Ammon's horn (tissue), 1 donor: ENCODE measurements around the gene SCGB3A1.

ENCODE experiments used
- DNase-seq: peaks from one replicate; pipeline ENCODE4 v3.0.0-alpha.2; 2016; ENCODE audit warnings: low spot score

Gene SCGB3A1

GRCh38 chr5:180604271-180604670 is 13.0 kb upstream of the SCGB3A1 start:
- DNase-seq, result no peak

GRCh38 chr5:180603076-180603594 is 11.8 kb upstream of the SCGB3A1 start:
- no peak for DNase-seq

GRCh38 chr5:180602481-180603075 is 11.3 kb upstream of the SCGB3A1 start:
- no peak for DNase-seq

- DNase-seq, result no peak
Measured at GRCh38 chr5:180601591-180602480, 10.5 kb upstream of the SCGB3A1 start.

GRCh38 chr5:180600554-180601041 is 9.3 kb upstream of the SCGB3A1 start:
- DNase-seq, result no peak

GRCh38 chr5:180599981-180600553 is 8.8 kb upstream of the SCGB3A1 start:
- DNase-seq, result no peak

- no peak for DNase-seq
Measured at GRCh38 chr5:180599590-180599914, 8.3 kb upstream of the SCGB3A1 start.

- DNase-seq, result no peak
Measured at GRCh38 chr5:180598797-180599589, 7.7 kb upstream of the SCGB3A1 start.

GRCh38 chr5:180598316-180598701 is 7.0 kb upstream of the SCGB3A1 start:
- DNase-seq, result no peak

- DNase-seq, result no peak
Measured at GRCh38 chr5:180596668-180597231, 5.5 kb upstream of the SCGB3A1 start.

GRCh38 chr5:180596115-180596667 is 4.9 kb upstream of the SCGB3A1 start:
- DNase-seq, result no peak

- no peak for DNase-seq
Measured at GRCh38 chr5:180595381-180596114, 4.2 kb upstream of the SCGB3A1 start.

GRCh38 chr5:180595046-180595379 is 3.7 kb upstream of the SCGB3A1 start:
- no peak for DNase-seq

GRCh38 chr5:180594311-180595045 is 3.2 kb upstream of the SCGB3A1 start:
- no peak for DNase-seq

- no peak for DNase-seq
Measured at GRCh38 chr5:180593446-180594206, 2.3 kb upstream of the SCGB3A1 start.

- DNase-seq, result no peak
Measured at GRCh38 chr5:180592176-180592575, 877 bp upstream of the SCGB3A1 start.

- DNase-seq, result no peak
Measured at GRCh38 chr5:180590543-180591310, 572 bp downstream of the SCGB3A1 start.

- no peak for DNase-seq
Measured at GRCh38 chr5:180589771-180590542, 1.3 kb downstream of the SCGB3A1 start.
